Measurements from ENCODE around the gene PYGB. TPM values are rescaled to one million over a fixed set of nuclear protein-coding genes. Genes with fewer than 3 reads are reported as not detected.
A peak's percentile ranks its signal among the peaks of the same experiment; 100 is the strongest.

PYGB gene
- total RNA-seq, 1 experiment from 2014 or later, result 63.3 TPM

DNA sequence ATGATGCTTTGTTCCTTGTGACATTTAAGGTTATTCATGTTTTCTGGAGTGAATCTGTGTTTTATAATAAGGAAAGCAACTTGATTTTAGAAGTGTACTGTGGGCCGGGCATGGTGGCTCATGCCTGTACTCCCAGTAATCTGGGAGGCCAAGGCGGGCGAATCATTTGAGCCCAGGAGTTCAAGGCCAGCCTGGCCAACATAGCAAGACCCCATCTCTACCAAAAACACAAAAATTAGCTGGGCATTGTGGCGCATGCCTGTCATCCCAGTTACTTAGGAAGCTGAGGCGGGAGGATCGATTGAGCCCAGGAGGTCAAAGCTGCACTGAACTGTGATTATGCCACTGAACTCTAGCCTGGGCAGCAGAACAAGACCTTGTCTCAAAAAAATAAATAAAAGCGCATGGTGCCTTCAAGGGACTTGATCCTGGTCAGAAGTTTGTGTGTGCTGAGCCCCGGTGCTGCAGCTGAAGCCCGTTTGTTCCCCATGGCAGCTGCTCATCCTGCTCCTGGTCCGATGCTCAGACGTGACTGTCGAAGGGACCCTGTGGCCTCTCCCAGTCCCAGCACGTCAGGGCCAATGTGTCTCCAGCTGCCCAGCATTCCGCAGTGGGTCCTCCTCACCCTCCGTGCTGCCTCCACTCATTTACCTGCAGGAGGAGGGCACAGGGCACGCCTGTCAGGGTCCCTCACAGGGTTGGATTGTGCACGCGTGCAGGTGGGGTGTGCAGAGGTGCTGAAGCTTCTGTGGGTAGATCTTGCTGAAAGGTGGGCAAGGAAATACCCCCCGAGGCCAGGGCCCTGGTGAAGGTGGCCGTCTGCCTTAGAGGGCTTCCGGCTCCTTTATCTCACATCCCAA, 34.1 kb upstream of the PYGB start:
- DNase-seq (ENCODE audit: low spot score), result no peak
- in situ Hi-C loops (cut with HindIII; ENCODE audit: low sequenced_read_pairs), result no loop called here

GRCh38 chr20:25214426-25214790, 33.5 kb upstream of the PYGB start:
- no peak for DNase-seq (ENCODE audit: low spot score)
- in situ Hi-C loops (cut with HindIII; ENCODE audit: low sequenced_read_pairs), result no loop called here

GRCh38 chr20:25214819-25215218, 33.1 kb upstream of the PYGB start:
- DNase-seq (ENCODE audit: low spot score), result no peak
- in situ Hi-C loops (cut with HindIII; ENCODE audit: low sequenced_read_pairs), result no loop called here

DNA sequence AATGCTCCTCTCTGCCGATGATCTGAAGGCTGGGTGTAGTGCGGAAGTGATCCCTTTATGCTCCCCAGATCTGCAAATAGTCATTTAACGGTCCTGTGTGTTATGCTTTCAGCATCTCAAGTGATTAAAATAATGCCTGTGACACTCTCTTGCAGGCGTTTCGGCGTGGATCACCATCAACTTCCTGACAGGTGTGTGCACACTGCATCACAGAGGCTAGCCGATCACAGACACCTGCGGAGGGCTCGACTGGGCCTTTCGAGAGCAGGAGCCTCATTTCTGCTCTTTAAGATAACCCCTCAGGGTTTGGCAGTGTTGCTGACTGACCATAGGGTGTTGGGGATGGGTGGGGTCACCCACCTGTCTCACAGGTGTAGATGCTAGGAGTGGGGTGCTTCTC, 32.4 kb upstream of the PYGB start:
- DNase-seq (ENCODE audit: low spot score), result no peak
- in situ Hi-C loops (cut with HindIII; ENCODE audit: low sequenced_read_pairs), result no loop called here

- DNase-seq (ENCODE audit: low spot score), result no peak
- in situ Hi-C loops (cut with HindIII; ENCODE audit: low sequenced_read_pairs), result no loop called here
Observed at GRCh38 chr20:25216199-25216945, 31.5 kb upstream of the PYGB start.

GRCh38 chr20:25217161-25218108, 30.4 kb upstream of the PYGB start:
- in situ Hi-C loops (cut with HindIII; ENCODE audit: low sequenced_read_pairs), result no loop called here
- DNase-seq (ENCODE audit: low spot score), result no peak

DNA sequence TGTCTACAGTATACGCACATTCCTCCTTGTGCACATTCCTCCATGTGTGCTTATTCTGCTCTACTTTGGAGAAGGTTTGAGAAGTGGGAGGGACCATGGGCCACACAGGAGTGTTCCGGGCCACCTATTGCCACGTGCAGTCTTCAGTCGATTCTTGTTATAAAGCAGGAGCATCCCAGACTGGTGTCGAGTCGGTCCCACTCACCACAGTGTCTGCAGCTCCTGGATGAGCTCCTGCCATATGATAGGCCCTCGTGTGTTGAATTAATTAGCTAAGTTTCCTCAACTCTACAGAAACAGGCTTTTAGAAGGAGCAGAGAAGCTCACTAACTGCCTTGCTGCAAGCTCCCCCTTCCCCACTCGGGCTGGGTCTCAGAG, 29.8 kb upstream of the PYGB start:
- in situ Hi-C loops (cut with HindIII; ENCODE audit: low sequenced_read_pairs), result no loop called here

GRCh38 chr20:25218492-25218891, 29.4 kb upstream of the PYGB start:
- in situ Hi-C loops (cut with HindIII; ENCODE audit: low sequenced_read_pairs), result no loop called here
- no peak for DNase-seq (ENCODE audit: low spot score)

More for the DNA sequence above, 29.8 kb upstream of the PYGB start:
- DNase-seq (ENCODE audit: low spot score), result no peak

DNA sequence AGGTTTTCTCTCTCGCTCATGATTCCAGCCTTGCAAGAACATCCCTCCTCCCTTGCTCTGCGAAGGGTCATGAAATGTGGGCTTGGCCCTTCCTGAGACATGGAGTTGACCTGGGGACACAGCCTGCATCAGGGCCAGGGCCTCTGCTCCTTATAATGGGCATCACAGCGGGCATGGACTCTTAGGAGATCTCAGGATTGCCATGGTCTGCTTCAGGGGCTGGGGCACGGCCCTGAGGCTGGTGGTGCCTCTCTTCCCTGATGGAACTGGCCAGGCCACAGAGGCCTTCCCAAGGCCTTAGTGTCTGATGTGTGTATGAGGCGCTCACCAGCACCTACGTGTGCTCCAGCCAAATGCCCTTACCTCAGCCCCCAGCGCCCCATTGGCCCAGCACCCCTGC, 28.5 kb upstream of the PYGB start:
- in situ Hi-C loops (cut with HindIII; ENCODE audit: low sequenced_read_pairs), result no loop called here
- no peak for DNase-seq (ENCODE audit: low spot score)

DNA sequence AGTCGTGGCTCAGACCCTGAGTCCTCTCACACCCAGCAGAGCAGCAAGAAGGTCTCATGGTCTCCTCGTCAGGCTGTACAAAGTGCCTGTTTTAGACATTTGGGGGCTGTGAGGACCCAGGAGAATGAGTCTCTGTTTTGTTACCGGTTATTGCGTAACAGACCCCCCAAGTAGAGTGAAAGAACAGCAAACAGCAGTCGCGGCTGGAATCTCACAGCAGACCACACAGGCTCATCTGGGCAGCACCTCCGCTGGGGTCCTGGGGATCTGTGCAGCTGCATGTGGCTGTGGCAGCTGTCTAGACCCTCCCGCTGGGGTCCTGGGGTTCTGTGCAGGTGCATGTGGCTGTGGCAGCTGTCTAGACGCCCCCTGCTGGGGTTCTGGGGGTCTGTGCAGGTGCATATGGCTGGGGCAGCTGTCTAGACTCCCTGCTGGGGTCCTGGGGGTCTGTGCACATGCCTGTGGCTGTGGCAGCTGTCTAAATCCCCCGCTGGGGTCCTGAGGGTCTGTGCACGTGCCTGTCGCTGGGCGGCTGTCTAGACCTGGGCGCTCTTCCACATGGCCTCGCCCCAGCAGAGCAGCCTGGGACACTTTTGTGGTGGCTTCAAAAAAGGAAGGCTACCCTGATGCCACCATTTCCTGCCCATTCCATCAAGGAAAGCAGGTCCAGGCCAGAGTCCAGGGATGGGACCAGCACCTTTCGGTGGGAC, 27.7 kb upstream of the PYGB start:
- in situ Hi-C loops (cut with HindIII; ENCODE audit: low sequenced_read_pairs), result no loop called here
- no peak for DNase-seq (ENCODE audit: low spot score)

GRCh38 chr20:25220810-25221591, 26.9 kb upstream of the PYGB start:
- peak; percentile 89 for DNase-seq (ENCODE audit: low spot score)
- in situ Hi-C loops (cut with HindIII; ENCODE audit: low sequenced_read_pairs), result no loop called here

GRCh38 chr20:25221592-25222460, 26.1 kb upstream of the PYGB start:
- in situ Hi-C loops (cut with HindIII; ENCODE audit: low sequenced_read_pairs), result no loop called here
- DNase-seq (ENCODE audit: low spot score), result no peak

DNA sequence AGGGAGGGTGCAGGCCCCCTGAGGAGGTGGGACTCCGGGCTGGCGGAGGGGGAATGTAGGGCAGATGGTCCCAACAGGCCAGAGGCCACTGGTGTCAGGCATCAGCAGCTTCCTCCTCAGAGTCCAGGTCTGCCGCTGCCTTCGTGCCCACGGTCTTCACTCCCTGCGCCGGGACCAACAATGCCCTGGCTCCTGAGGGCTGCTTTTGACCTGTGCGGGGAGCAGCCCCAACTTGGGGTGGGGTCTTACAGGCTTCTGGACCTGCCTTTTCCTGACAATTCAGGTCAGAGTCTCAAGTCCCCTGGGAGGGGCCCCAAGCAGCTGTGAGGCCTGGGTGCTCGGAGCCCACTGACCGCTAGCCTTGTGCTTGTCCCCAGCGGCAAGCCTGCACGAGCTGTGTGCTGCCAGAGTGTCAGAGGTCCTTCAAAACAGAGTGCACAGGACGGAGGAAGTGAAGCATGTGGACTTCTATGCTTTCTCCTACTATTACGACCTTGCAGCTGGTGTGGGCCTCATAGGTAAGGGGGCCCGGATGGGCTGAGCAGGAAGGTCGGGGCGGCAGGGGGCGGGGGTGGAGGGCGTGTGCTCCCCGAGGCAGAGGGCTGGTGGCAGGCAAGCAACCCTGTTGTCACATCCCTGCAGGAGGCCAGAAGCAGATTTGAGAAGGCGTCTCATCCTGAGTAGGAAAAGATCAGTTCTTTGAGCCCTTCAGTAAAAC, 25.3 kb upstream of the PYGB start:
- DNase-seq (ENCODE audit: low spot score), result no peak
- in situ Hi-C loops (cut with HindIII; ENCODE audit: low sequenced_read_pairs), result no loop called here

GRCh38 chr20:25223179-25223661, 24.7 kb upstream of the PYGB start:
- no peak for DNase-seq (ENCODE audit: low spot score)
- in situ Hi-C loops (cut with HindIII; ENCODE audit: low sequenced_read_pairs), result no loop called here

DNA sequence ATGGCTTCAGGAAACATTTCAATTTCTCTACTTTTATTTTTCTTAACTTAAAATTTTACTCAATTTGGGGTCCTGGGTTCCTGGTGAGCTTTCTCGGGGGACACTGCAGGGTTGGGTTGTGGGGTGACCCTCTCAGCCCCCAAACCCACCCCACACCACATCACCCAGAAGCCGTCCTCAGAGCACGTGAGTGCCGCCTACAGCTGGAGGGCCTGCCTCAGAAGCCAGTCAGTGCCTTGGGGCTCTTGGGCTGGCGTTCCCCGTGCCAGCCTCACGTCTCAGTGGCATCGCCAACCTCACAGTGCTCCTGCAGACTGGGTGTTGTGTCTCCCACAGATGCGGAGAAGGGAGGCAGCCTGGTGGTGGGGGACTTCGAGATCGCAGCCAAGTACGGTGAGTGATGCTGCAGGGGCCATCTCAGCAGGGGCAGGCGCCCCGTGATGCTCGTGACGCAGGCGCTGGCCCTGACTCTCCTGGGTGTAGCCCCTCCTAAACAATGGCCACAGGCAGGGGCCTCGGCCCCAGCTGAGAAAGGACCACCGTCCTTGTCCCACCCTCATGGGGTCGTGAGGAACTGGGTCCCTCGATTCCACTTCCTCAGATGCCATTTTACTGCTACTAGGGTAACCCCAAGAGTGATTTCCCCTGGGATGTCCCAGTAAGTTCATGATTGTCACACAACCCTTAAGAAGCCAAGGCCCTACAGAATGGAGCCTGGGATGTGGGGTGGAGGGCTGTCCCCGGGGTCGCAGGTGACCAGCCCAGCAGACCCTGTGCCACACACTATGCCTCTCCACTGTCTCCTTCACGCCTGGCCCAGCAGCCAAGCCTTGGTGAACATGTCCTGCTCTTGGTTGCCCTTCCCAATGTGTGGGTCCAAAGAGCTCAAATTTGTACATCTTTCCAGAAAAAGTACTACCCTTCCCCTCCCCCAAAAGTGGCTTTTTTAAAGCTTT, 23.8 kb upstream of the PYGB start:
- in situ Hi-C loops (cut with HindIII; ENCODE audit: low sequenced_read_pairs), result no loop called here
- DNase-seq (ENCODE audit: low spot score), result no peak

DNA sequence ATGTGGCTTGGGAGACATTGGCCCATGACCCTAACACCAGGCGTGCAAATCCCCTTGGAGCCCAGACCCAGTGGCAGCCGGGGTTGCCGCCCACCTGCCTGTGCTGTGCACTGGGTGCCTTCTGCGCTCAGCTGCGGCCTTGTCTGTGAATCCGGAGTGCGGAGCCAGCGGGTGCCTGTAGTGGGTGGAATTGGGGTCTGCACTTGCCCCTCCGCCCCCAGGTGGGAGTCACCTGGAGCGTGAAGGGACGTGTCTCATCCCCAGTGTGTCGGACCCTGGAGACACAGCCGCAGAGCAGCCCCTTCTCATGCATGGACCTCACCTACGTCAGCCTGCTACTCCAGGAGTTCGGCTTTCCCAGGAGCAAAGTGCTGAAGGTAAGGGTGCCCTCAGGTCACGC, 22.9 kb upstream of the PYGB start:
- no peak for DNase-seq (ENCODE audit: low spot score)
- in situ Hi-C loops (cut with HindIII; ENCODE audit: low sequenced_read_pairs), result no loop called here
